HepG2 (cell line): ENCODE measurements around the gene FAT1.

Source experiments
- CEBPB ChIP-seq: IDR thresholded peaks from 2 replicates; pipeline ENCODE4 v1.6.1; 2011; ENCODE audit warnings: low read depth, low read length, improper control_type of control experiment, borderline replicate concordance
- NFE2L1 ChIP-seq: sonication (generic); formaldehyde crosslinking; IDR thresholded peaks from 2 replicates; pipeline ENCODE4 v1.4.0; 2020; ENCODE audit warnings: missing genetic modification reagents, mild to moderate bottlenecking, borderline replicate concordance
- REPIN1 ChIP-seq: sonication (generic); formaldehyde crosslinking; IDR thresholded peaks from 2 replicates; pipeline ENCODE4 v1.8.0; 2022; ENCODE audit warnings: missing genetic modification reagents, low read depth, mild to moderate bottlenecking, borderline replicate concordance
- RNF2 ChIP-seq: fragments of 450-650 bp; conservative IDR thresholded peaks from 2 replicates; pipeline ENCODE4 v1.6.1; 2016; ENCODE audit warnings: low read depth
- ZNF644 ChIP-seq: IDR thresholded peaks from 2 replicates; pipeline ENCODE4 v1.6.1; 2016; ENCODE audit warnings: low read depth
- ZNF777 ChIP-seq: sonication (generic); formaldehyde crosslinking; IDR thresholded peaks from 2 replicates; pipeline ENCODE4 v1.4.0; 2020; ENCODE audit warnings: missing genetic modification reagents
- TF ChIP-seq, protein P1 (sequence below): sonication (generic); formaldehyde crosslinking; IDR thresholded peaks from 2 replicates; pipeline ENCODE4 v1.5.0; 2020; ENCODE audit warnings: mild to moderate bottlenecking, missing genetic modification reagents, moderate library complexity
- TF ChIP-seq, protein P2 (sequence below): sonication (generic); formaldehyde crosslinking; IDR thresholded peaks from 2 replicates; pipeline ENCODE4 v1.5.1; 2020; ENCODE audit warnings: missing genetic modification reagents, mild to moderate bottlenecking, borderline replicate concordance
- TF ChIP-seq, protein P3 (sequence below), 2 experiments: sonication (generic) in 1 of 2; formaldehyde crosslinking in 1 of 2; IDR thresholded peaks; 2 replicates each; pipeline versions ENCODE4 v1.5.1 to v1.6.1; 2011 to 2020; ENCODE audit warnings: borderline replicate concordance in 1 of 2, low read depth in 1 of 2, low read length in 1 of 2, mild to moderate bottlenecking in 1 of 2, missing genetic modification reagents in 1 of 2, moderate library complexity in 1 of 2

DNA sequence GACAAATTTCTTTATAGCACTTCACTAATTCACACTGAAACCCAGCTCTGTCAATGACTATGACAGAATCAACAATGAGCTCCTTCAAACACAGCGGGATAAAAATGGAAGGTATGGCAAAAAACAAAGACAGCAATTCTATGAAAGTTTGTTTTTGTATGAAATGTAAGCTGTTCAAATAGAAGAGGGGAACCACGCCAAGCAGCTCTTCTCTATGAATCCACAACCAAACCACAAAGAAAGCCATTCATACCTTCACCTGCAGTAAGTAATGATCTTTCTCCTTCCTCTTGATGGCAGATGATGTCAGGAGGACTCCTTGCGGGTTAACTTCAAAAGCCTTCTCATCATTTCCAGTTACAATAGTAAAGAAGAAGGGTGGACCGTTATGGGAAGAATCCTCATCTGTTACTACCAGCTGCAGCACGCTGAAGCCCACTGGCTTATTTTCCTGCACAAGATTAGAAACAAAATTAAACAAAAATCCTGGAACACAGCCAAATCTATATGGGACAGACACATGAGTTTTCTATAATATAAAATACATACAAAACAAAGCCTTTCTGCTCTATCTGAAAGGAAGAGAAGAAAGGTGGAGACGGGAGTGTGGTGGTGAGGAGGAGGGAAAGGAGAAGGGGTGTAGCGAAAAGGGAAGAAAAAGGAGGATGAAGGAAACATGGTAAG lies 119.4 kb downstream of the FAT1 start:
- TF ChIP-seq, protein P1, sequence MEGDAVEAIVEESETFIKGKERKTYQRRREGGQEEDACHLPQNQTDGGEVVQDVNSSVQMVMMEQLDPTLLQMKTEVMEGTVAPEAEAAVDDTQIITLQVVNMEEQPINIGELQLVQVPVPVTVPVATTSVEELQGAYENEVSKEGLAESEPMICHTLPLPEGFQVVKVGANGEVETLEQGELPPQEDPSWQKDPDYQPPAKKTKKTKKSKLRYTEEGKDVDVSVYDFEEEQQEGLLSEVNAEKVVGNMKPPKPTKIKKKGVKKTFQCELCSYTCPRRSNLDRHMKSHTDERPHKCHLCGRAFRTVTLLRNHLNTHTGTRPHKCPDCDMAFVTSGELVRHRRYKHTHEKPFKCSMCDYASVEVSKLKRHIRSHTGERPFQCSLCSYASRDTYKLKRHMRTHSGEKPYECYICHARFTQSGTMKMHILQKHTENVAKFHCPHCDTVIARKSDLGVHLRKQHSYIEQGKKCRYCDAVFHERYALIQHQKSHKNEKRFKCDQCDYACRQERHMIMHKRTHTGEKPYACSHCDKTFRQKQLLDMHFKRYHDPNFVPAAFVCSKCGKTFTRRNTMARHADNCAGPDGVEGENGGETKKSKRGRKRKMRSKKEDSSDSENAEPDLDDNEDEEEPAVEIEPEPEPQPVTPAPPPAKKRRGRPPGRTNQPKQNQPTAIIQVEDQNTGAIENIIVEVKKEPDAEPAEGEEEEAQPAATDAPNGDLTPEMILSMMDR (CRISPR knock-in tag) = no peak
- TF ChIP-seq CEBPB (no peak), RNF2 (no peak), NFE2L1 (CRISPR knock-in tag) (no peak), ZNF644 (CRISPR knock-in tag) (no peak), ZNF777 (CRISPR knock-in tag) (no peak), REPIN1 (CRISPR knock-in tag) (no peak)
- TF ChIP-seq, protein P2, sequence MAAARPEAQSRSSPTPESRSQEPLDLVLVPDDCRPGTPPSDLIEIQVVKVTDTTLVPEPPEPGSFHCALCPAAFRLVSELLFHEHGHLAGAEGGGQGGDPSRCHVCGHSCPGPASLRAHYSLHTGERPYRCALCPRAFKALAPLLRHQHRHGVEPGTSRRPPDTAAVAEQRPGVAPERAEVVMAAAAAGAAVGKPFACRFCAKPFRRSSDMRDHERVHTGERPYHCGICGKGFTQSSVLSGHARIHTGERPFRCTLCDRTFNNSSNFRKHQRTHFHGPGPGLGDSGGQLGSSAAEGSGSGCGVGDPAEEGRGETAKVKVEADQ (CRISPR knock-in tag) = no peak
- TF ChIP-seq, protein P3, sequence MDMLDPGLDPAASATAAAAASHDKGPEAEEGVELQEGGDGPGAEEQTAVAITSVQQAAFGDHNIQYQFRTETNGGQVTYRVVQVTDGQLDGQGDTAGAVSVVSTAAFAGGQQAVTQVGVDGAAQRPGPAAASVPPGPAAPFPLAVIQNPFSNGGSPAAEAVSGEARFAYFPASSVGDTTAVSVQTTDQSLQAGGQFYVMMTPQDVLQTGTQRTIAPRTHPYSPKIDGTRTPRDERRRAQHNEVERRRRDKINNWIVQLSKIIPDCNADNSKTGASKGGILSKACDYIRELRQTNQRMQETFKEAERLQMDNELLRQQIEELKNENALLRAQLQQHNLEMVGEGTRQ (IDR thresholded peaks at IDR 0.05; ENCODE audit: low read depth, low read length) = no peak
- TF ChIP-seq, protein P3 (CRISPR knock-in tag; IDR thresholded peaks at IDR 0.05; ENCODE audit: borderline replicate concordance) = no peak
